HEK293T (cell line): ENCODE measurements around the gene DCBLD1.

ENCODE experiments used
- ARNT ChIP-seq: fragments of 450-650 bp; IDR thresholded peaks from 2 replicates; pipeline ENCODE4 v1.6.1; 2017; ENCODE audit warnings: mild to moderate bottlenecking
- BHLHE40 ChIP-seq: fragments of 450-650 bp; IDR thresholded peaks from 2 replicates; pipeline ENCODE4 v1.6.1; 2016; ENCODE audit warnings: mild to moderate bottlenecking, moderate library complexity, borderline replicate concordance
- ELF4 ChIP-seq: fragments of 450-650 bp; IDR thresholded peaks from 2 replicates; pipeline ENCODE4 v1.6.1; 2017; ENCODE audit warnings: antibody characterized with exemption
- FOXA1 ChIP-seq: fragments of 450-650 bp; IDR thresholded peaks from 2 replicates; pipeline ENCODE4 v1.6.1; 2016; ENCODE audit warnings: mild to moderate bottlenecking
- FOXK2 ChIP-seq: fragments of 450-650 bp; IDR thresholded peaks from 2 replicates; pipeline ENCODE4 v1.6.1; 2016; ENCODE audit warnings: mild to moderate bottlenecking
- FOXM1 ChIP-seq: fragments of 450-650 bp; IDR thresholded peaks from 2 replicates; pipeline ENCODE4 v1.6.1; 2017; ENCODE audit warnings: mild to moderate bottlenecking, borderline replicate concordance
- HDGF ChIP-seq: fragments of 450-650 bp; IDR thresholded peaks from 2 replicates; pipeline ENCODE4 v1.6.1; 2017; ENCODE audit warnings: antibody characterized with exemption, borderline replicate concordance
- L3MBTL2 ChIP-seq: fragments of 450-650 bp; conservative IDR thresholded peaks from 2 replicates; pipeline ENCODE4 v1.6.1; 2016; ENCODE audit warnings: mild to moderate bottlenecking
- NFRKB ChIP-seq: fragments of 450-650 bp; IDR thresholded peaks from 2 replicates; pipeline ENCODE4 v1.6.1; 2016; ENCODE audit warnings: mild to moderate bottlenecking, moderate library complexity
- SP1 ChIP-seq: fragments of 450-650 bp; IDR thresholded peaks from 2 replicates; pipeline ENCODE4 v1.6.1; 2017
- SUZ12 ChIP-seq: fragments of 450-650 bp; IDR thresholded peaks from 2 replicates; pipeline ENCODE4 v1.6.1; 2016; ENCODE audit warnings: mild to moderate bottlenecking
- TARDBP ChIP-seq: fragments of 450-650 bp; IDR thresholded peaks from 2 replicates; pipeline ENCODE4 v1.6.1; 2016
- ZNF384 ChIP-seq: fragments of 450-650 bp; IDR thresholded peaks from 2 replicates; pipeline ENCODE4 v1.6.1; 2016
- TF ChIP-seq, protein P1 (sequence below): fragments of 450-650 bp; IDR thresholded peaks from 2 replicates; pipeline ENCODE4 v1.6.1; 2016

DNA sequence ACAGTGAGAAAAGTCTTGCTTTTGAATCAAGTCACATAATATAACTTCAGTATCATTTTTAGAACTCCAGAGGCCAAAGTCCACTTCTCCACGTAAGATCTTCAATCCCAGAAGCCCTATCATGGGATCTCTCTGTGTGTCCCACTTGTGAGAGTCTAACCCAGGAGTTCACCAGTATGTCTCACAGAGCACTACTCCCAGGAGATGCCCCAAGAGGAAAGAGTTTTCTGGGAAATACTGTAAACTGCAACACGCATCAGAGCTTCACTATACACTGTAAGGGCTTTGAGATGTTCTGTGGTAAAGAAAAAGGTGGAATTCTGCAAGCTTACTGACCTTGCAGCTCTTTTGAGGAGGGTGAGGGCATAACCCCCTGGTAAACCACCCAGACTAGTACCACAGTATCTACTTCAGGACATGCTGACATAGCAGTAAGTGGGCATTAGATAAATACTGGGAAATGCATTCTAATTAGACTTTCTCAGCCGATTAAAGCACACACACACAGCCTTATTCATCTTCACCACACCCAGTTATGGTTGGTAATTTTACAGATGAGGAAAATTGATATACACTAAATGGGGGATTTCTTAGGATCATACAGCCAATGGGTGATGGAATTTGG, 12.3 kb downstream of the DCBLD1 start:
- TF ChIP-seq NFRKB: no peak
- TF ChIP-seq ARNT: no peak
- no peak for TF ChIP-seq L3MBTL2
- no peak for TF ChIP-seq ELF4
- TF ChIP-seq SP1: no peak
- no peak for TF ChIP-seq SUZ12
- TF ChIP-seq, protein P1, sequence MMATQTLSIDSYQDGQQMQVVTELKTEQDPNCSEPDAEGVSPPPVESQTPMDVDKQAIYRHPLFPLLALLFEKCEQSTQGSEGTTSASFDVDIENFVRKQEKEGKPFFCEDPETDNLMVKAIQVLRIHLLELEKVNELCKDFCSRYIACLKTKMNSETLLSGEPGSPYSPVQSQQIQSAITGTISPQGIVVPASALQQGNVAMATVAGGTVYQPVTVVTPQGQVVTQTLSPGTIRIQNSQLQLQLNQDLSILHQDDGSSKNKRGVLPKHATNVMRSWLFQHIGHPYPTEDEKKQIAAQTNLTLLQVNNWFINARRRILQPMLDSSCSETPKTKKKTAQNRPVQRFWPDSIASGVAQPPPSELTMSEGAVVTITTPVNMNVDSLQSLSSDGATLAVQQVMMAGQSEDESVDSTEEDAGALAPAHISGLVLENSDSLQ: no peak
- TF ChIP-seq ZNF384: no peak
- TF ChIP-seq TARDBP: no peak
- TF ChIP-seq FOXA1: no peak
- TF ChIP-seq FOXM1: no peak
- TF ChIP-seq HDGF: no peak
- no peak for TF ChIP-seq BHLHE40
- TF ChIP-seq FOXK2: no peak
